ENCODE measurements around the gene BANK1. TPM values are rescaled to one million over a fixed set of nuclear protein-coding genes. Genes with fewer than 3 reads are reported as not detected.

Gene BANK1
- total RNA-seq, 1 experiment from 2014 or later = not detected

GRCh38 chr4:102089850-102090621, 299.5 kb downstream of the BANK1 start:
- H3K4me3 ChIP-seq (ENCODE audit: insufficient read depth, low read depth, low read length) = no peak overlapping the region
- no peaks in the 10 kb centered on the region for H3K36me3 ChIP-seq (replicated peaks; ENCODE audit: control insufficient read depth, insufficient read depth, low read length)
- no peaks in the 10 kb centered on the region for H3K27me3 ChIP-seq (ENCODE audit: control insufficient read depth, insufficient read depth, low read length)
- DNase-seq = no peak

- no peak for DNase-seq
- H3K27me3 ChIP-seq (ENCODE audit: control insufficient read depth, insufficient read depth, low read length) = no peaks in the 10 kb centered on the region
Measured at GRCh38 chr4:102091656-102092055, 301.1 kb downstream of the BANK1 start.

DNA sequence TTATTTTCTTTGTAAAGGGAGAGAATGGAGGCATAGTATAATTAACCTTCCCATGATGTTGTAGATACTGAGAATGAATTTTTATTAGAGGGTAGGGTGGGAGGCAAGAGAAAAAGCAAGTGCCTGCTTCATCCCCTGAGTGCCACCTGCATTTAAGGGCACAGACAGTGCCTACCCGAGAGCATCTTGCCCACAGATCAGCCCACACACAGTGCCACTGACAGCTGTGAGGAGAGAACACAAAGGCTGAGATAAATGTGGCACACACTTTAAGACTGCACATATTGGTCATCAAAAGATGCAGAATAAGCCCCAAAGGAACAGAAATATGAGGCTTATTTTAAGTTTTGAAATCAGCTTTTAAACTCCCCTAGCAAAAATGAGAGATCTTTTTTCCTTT, 304.0 kb downstream of the BANK1 start:
- Histone ChIP-seq H3K4me3 (ENCODE audit: insufficient read depth, low read depth, low read length) (no peak overlapping the region), H3K27me3 (ENCODE audit: control insufficient read depth, insufficient read depth, low read length) (no peaks in the 10 kb centered on the region), H3K36me3 (replicated peaks; ENCODE audit: control insufficient read depth, insufficient read depth, low read length) (no peaks in the 10 kb centered on the region)
- no peak for DNase-seq

More at GRCh38 chr4:102091656-102092055, 301.1 kb downstream of the BANK1 start:
- Histone ChIP-seq H3K36me3 (replicated peaks; ENCODE audit: control insufficient read depth, insufficient read depth, low read length) (no peaks in the 10 kb centered on the region), H3K4me3 (ENCODE audit: insufficient read depth, low read depth, low read length) (no peak overlapping the region)

GRCh38 chr4:102103368-102103767, 312.8 kb downstream of the BANK1 start:
- DNase-seq = no peak
- Histone ChIP-seq H3K4me3 (ENCODE audit: insufficient read depth, low read depth, low read length) (no peak overlapping the region), H3K36me3 (replicated peaks; ENCODE audit: control insufficient read depth, insufficient read depth, low read length) (no peaks in the 10 kb centered on the region), H3K27me3 (ENCODE audit: control insufficient read depth, insufficient read depth, low read length) (no peaks in the 10 kb centered on the region)

GRCh38 chr4:102104278-102104677, 313.7 kb downstream of the BANK1 start:
- Histone ChIP-seq H3K4me3 (ENCODE audit: insufficient read depth, low read depth, low read length) (no peak overlapping the region), H3K27me3 (ENCODE audit: control insufficient read depth, insufficient read depth, low read length) (no peaks in the 10 kb centered on the region), H3K36me3 (replicated peaks; ENCODE audit: control insufficient read depth, insufficient read depth, low read length) (no peaks in the 10 kb centered on the region)
- no peak for DNase-seq

DNA sequence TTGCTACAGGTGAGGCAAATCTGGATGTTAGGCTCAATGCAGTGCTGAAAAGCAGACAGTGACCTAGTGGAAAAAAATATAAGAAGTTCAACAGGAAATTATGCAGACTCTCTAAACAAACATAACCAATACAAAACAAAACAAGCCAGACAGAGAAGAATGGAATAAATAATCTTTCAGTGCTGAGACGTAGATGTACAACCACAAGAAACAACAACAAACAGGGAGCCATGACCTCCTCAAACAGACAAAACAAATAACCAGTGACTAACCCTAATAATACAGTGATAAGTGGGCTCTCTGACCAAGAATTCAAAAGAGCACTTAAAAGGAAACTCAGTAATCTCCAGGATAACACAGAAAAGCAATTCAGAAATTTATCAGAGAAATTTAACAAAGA, 315.5 kb downstream of the BANK1 start:
- no peaks in the 10 kb centered on the region for H3K36me3 ChIP-seq (replicated peaks; ENCODE audit: control insufficient read depth, insufficient read depth, low read length)
- no peak for DNase-seq
- no peaks in the 10 kb centered on the region for H3K27me3 ChIP-seq (ENCODE audit: control insufficient read depth, insufficient read depth, low read length)
- no peak overlapping the region for H3K4me3 ChIP-seq (ENCODE audit: insufficient read depth, low read depth, low read length)

DNA sequence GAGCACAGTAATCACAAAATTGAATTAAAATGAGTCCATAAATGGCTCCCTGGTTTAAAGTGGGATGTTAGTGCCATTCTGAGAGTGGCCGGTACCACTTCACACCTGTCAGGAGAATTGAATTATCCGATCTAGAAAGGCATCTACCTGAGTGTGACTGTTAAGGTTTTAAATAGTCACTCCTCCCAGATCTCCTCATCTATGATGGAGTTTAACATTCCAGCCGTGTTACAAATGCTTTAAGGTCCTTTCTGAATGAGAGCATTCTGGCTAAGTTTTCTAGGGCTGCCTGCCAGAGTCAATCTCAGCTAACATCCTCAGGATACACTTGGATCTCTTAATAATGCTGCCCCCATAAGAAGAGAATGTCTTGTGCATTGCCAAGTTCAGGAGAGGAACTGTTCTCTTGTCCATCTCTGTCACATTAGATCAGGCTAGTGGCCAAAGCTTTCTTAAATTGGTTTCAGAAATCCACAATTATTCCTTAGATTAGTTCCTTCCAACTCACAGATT, 323.6 kb downstream of the BANK1 start:
- H3K36me3 ChIP-seq (replicated peaks; ENCODE audit: control insufficient read depth, insufficient read depth, low read length) = no peaks in the 10 kb centered on the region

DNA sequence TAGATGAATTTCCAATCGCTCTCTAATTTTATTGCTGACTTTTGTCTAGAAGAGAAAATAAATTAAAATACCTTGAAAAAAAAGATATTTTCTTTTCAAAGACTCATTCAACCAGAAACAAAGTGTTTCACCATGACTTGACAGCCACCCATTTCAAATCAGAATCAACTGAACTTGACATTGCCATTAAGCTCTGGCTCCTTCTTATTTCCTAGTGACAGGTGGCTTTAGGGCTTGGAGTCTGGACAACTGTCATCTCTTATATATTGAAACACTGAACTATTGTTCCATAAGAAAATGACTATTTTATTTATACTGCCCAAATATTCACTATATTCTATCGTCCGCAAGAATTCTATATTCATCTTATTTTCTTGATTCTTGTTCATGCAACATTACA, 325.6 kb downstream of the BANK1 start:
- no peaks in the 10 kb centered on the region for H3K27me3 ChIP-seq (ENCODE audit: control insufficient read depth, insufficient read depth, low read length)
- no peak overlapping the region for H3K4me3 ChIP-seq (ENCODE audit: insufficient read depth, low read depth, low read length)
- no peak for DNase-seq
- no peaks in the 10 kb centered on the region for H3K36me3 ChIP-seq (replicated peaks; ENCODE audit: control insufficient read depth, insufficient read depth, low read length)

More for the DNA sequence above, 323.6 kb downstream of the BANK1 start:
- no peak for DNase-seq
- Histone ChIP-seq H3K4me3 (ENCODE audit: insufficient read depth, low read depth, low read length) (no peak overlapping the region), H3K27me3 (ENCODE audit: control insufficient read depth, insufficient read depth, low read length) (no peaks in the 10 kb centered on the region)

DNA sequence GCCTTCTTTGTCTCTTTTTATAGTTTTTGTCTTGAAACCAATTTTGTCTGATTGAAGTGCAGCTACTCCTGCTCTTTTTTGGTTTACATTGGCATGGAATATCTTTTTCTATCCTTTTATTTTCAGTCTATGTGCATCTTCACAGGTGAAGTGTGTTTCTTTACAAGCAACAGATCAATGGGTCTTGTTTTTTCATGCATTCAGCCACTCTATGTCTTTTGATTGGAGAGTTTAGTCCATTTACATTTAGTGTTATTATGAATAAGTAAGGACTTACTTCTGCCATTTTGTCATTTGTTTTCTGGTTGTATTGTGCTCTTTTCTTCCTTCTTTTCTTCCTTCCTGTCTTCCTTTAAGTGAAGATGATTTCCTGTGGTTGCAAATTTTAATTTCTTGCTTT, 330.3 kb downstream of the BANK1 start:
- Histone ChIP-seq H3K27me3 (ENCODE audit: control insufficient read depth, insufficient read depth, low read length) (no peaks in the 10 kb centered on the region), H3K4me3 (ENCODE audit: insufficient read depth, low read depth, low read length) (no peak overlapping the region), H3K36me3 (replicated peaks; ENCODE audit: control insufficient read depth, insufficient read depth, low read length) (no peaks in the 10 kb centered on the region)
- no peak for DNase-seq
